GM18858 (cell line): ENCODE measurements around the gene TAF8.
"Not testable (repeated sequence)": the region's sequence is repeated elsewhere in the genome, so short reads cannot be mapped to it uniquely, and the experiment has no call there.

ENCODE experiments used
- ATAC-seq: cut with Tn5 transposase; IDR thresholded peaks from one replicate; pipeline ENCODE4 v1.9.1; 2021; ENCODE audit not compliant: unreplicated experiment

The TAF8 gene

DNA sequence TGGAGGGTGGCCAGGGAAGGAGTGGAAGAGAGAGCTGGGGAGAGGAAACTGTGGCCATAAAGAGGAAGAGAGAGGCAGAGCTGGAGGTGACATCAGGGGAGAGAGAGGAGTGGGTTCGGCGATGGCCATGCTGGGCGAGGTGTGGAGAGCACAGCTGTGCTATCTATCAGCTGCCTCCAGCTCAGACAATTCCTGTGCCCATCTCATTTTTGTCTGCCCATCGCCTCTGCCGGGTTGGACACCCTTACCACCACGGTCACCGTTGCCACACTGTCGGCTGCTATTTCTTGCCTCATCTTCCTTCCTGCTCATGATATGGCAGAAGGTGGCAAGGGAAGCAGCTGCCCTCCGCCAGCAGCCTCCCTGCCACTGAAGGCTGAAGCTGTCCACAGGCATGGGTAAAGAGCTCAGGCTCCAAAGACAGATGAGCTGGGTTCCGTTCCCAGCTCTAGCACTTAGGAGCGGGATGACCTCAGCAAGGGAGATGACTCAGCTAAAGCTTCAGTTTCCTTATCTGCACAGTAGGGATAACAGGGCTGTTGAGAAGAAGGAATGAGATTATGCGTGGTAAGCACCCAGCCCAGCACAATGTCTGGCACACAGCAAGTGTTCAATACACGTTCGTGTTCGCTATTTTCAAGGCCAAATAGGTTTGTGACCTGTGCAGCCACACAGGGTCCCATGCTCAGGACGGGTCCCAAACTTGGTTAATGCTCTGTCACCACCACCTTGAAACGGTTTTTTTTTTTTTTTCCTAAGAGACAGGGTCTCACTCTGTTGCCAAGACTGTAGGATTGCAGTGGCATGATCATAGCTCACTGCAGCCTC, 21.9 kb upstream of the TAF8 start:
- ATAC-seq, result no peak

DNA sequence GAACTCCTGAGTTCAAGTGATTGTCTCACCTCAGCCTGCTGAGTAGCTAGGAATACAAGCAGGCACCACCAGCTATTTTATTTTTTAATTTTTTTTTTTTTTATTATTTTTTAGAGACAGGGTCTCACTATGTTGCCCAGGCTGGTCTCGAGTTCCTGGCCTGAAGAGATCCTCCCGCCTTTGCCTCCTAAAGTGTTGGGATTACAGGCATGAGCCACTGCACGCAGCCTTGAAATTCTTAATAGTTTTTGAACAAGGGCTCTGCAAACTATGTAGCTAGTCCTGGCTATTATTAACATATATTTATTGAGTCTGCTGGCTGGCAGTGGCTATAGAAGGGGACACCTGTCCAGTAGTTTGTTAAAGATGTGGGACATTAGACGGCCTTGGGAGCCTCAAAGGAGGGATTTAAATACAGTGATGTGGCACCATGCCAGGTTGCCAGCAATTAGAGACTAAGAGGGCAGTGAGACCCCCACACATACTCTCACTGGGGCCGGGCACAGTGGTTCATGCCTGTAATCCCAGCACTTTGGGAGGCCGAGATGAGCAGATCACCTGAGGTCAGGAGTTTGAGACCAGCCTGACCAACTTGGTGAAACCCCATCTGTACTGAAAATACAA, 21.1 kb upstream of the TAF8 start:
- ATAC-seq, result no peak

DNA sequence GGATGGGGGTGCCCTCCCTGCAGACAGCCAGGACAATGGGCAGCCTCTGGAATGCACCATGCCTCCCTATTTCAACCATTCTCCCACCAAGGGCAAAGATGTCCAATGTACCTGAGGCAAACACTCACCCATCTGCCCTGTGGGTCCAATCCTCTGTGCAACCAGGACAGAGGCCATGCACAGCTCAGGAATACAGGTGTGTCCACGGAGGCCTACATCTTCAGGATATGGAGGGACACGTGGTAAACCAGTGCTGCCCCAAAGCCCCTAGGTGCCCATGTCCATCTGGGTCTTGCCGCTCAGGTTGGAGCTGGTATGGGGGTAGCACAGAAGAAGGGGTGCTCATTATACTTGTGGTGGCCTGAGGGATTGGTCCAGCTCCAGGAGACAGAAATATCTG, 20.4 kb upstream of the TAF8 start:
- ATAC-seq, result no peak

DNA sequence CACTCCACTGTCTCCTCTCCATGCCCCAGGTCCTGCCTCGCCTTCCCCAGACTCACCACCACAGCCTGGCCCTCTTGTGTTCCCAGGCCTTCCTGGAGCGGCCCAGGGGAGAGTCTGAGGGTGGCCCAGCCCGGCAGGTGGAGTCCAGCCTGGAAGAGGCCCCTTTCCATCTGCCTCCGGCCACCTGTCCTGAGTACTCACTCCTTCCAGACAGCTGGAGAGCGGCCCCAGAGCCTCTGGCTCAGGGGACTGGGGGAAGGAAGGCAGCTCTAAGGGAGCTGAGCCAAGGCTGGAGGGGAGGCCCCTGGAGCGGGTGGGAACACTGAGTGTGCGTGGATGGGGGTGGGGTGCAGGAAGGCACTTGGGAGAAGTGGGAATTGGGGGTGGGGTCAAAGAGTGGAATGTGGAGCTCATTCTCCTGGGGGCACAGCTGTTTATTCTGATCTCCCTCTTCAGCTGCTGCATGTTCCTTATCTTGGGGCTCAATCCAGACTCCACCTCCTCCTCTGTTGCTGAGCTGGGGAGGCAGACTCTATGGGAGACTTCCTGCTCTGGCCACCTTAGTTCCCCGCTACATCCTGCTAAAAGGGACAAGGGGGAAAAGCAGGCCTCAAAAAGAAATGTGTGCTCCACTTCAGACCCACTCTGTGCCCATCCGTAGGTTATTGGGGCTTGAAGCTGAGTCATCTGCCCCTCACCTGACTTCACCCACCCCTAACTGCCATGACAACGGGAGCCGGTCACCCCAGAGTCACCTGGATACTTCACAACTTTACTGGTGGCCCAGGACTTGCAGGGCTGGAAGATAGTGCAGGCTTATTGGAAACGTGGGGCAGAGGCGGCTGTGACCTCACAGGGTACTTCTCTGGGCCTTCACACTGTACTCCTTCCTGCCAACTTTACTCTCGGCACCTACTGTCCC, 19.5 kb upstream of the TAF8 start:
- no peak for ATAC-seq

- ATAC-seq, result no peak
Observed at GRCh38 chr6:42032366-42032765, 18.0 kb upstream of the TAF8 start.

GRCh38 chr6:42037669-42038068, 12.7 kb upstream of the TAF8 start:
- ATAC-seq, result not testable (repeated sequence)

- ATAC-seq, result no peak
Observed at GRCh38 chr6:42038163-42038562, 12.2 kb upstream of the TAF8 start.

DNA sequence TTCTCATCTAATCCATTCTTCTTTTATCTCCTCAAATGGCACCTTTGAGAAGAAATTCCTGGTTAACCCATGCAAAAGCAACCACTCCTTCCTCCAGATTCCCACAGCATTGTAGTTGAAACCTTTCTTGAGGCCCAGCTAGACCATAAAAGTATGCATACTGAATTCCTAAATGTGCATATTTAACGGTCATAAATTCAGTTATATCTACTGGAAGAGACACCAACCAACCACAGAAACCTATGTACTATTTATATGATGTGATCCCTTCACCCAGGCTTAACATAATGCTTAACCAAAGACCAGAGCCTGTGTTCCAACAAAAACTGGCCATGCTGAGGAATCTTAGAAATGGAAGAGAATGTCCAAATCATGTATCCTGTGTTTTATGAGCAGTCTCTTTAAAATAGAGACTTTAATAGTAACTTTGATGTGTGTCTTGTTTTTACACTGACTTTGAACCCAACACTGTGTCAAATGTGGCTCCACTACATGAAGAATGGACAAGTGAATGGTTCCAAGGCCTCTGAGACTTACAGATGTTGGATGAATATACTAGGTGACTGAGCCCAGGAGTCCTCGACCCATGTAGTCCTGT, 11.4 kb upstream of the TAF8 start:
- ATAC-seq, result no peak

DNA sequence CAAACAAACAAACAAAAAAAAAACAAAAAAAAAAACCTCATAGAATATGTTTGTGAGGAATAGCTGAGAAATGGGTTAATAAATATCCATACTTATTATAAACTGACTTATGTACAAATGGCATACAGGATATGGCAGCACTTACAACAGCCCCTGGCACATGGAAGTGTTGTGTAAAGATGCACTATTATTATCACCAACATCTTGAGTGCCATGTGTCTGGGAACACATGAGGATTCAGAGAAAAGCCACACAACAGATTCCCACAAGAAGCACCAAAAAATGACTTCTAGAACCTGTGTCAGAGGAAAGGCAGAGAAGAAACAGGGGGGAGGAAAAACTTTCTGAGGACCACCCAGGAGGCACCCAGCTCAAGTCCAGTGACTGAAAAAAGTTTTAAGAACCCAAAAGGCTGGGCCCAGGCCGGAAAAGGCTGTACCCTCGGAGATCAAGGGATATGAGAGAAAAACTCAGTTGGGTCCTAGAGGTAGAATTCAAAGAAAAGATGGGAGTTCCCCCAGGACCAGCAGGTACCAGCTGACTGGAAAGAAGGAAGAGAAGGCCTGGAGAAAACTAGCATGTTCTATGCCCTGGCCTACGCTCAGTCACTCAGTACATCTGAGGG, 9.4 kb upstream of the TAF8 start:
- ATAC-seq, result no peak

DNA sequence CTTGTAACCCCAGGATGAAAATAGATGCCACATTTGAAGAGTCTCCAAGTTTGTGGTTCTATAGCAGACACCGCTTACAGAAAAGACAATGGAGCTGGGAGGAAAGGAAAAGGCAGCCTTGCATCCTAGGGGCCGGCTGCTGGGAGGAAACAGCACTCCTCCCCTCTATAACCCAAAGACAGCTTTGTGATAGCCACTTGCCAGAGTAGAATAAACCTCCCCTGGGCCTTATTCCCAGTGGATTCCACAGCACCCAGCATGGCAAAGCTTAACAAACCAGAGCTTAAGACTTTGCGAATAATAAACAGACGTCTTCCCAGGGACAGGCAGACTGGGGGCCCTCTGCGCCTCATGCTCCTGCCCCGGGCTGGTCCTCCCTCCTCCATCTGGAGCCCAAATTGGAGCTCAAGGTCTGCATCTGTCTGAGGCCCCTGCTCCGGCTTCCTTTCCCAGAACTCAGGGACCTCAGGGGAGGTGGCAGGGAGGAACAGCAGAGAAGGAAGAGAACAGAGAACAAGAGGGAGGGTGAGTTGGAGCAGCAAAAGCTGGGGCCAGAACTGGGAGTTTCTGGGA, 8.8 kb upstream of the TAF8 start:
- ATAC-seq, result no peak

DNA sequence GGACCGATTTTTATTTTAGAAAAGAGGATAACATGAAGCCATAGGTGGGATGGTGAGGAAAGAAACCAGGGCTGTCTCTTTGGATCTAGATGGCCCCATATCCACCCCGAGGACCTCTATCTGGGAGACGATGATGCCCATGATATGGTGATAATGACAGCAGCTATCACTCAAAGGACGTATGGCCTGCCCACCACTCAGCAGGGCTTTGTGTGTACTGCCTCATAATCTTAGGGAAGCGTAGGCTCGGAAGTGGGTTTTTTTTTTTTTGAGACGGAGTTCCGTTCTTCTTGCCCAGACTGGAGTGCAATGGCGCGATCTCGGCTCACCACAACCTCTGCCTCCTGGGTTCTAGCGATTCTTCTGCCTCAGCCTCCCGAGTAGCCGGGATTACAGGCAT, 8.2 kb upstream of the TAF8 start:
- no peak for ATAC-seq

DNA sequence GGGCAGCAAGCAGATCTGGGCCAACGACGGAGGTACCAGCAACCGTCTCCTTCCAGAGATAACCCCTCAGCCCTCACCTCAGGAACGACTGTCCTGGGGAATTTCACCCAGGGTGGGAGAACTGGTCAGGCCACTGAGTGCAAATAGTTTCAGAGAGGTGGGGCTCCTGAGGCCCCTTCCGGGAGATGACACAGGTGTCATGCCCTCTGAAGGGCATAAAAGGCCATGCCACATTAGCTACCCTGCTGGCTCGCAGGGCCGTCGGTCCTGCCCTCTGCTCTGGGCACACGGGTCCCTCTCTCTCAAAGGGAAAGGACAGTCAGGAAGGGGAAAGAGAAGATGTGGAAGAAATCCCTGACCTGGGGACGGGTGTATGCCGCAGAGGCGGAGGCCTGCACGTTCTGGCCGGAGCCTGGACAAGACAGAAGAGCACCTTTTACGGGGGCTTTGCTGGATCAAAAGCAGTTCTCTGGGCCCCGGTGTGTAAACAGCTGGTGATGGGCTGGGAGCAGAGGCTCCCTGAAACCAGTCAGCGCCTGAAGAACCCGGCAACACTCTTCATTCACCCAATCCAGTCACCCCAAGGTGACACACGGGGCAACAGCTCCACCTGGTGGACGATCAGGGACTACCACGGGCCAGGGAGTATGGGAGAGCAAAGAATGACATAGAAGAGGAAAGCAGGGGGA, 6.4 kb upstream of the TAF8 start:
- ATAC-seq, result no peak

DNA sequence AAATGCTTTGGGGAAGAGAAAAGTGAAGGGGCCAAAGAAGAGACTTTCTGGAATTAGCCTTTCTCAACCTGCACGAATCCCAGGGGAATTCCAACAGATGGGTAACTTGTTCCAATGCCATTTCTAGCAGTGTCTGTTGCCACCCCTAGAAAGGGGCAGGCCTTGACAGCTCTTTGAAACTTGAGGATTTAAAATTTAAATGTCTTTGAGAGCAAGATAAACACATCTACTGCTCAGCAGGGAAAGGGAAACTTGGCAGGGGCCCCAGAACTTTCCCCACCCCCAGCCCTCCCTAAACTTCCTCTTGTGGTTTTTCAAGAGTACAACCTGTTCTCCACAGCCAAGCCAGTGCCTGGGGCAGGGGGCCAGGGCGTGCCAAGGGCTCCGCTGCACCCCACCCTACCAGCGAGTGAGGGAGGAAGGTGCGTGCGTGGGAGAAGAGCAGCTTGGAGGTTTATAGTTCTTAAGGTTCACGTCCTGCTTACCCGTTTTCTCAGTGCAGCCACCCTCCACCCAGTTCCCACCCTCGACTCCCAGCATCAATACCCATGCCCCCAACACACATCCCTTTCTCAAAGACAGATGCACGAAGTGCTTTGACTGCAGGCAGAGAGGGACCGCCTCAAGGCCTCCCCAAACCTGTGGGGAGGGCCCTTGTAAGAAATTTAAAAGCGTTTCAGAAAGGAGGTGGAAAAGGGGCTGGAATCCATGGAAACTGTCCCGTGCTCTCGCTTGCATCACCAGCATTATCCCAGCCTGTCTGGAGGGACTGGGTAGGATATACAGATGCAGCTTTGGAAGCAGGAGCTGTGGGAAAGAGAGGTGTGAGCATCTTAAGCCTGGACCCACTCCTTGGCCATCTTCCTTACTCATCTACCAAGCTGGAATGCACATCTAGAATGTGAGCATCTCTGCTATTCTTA, 4.5 kb upstream of the TAF8 start:
- no peak for ATAC-seq

- ATAC-seq, result no peak
Observed at GRCh38 chr6:42046464-42047212, 3.7 kb upstream of the TAF8 start.

DNA sequence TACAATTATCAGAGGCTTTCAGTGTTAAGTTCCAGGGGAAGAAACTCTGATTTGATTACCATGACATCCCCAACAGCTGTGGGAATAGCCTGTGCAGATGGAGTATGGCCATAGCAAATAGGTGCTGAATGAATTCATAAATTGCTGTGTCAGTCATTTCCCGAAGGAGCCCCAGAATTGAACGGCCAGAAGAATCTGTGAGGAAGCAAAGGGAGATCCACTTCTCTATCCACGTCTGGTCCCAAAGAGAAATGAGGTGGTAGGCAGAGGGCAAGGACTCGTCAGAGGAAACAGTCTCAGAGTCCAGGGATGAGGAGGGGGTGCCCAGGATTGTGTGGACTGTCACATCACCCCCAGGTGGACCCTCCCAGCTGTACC, 3.1 kb upstream of the TAF8 start:
- no peak for ATAC-seq

- ATAC-seq, result no peak
Observed at GRCh38 chr6:42047790-42048405, 2.4 kb upstream of the TAF8 start.

DNA sequence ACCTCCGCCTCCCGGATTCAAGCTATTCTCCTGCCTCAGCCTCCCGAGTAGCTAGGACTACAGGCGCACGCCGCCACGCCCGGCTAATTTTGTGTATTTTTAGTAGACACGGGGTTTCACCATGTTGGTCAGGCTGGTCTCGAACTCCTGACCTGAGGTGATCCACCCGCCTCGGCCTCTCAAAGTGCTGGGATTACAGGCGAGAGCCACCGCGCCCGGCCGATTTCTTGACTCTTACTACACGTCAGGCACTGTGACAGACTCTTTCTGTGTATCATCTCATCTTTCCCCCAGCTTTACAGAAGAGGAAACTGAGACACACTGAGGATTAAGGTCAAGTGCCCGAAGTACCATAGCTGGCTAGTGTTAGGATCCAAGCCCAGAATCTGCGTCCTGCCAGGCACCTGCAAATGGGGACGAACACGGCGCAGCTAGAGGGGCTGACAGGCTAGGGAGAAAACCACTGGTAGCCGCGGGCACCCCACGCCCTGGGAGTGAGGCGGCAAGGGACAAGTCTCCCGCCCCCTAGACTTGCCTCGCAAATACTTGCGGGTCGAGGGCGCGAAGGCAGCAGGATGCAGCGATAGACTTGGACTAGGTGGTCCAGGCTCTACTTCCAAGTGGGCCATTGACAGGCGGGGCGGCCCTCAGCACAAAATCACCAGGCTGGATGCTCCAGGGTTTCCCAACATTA, 1.1 kb upstream of the TAF8 start:
- ATAC-seq, result no peak
